Occipital lobe (tissue), 2 donors: ENCODE data around the gene CARD9. TPM values are rescaled to one million over a fixed set of nuclear protein-coding genes. Genes with fewer than 3 reads are reported as not detected.

Experiments
- DNase-seq: peaks from one replicate; lab custom pipeline; 2025; lab: John Stamatoyannopoulos, UW
- total RNA-seq: library from RNA; depleted of rRNA; stranded (reverse); fragments of >200 nt; gene quantifications from one replicate; pipeline ENCODE4 v1.2.3, GENCODE V29; 2014

The CARD9 gene
- total RNA-seq, 1 donor from 2014 or later: 0.47 TPM

DNA sequence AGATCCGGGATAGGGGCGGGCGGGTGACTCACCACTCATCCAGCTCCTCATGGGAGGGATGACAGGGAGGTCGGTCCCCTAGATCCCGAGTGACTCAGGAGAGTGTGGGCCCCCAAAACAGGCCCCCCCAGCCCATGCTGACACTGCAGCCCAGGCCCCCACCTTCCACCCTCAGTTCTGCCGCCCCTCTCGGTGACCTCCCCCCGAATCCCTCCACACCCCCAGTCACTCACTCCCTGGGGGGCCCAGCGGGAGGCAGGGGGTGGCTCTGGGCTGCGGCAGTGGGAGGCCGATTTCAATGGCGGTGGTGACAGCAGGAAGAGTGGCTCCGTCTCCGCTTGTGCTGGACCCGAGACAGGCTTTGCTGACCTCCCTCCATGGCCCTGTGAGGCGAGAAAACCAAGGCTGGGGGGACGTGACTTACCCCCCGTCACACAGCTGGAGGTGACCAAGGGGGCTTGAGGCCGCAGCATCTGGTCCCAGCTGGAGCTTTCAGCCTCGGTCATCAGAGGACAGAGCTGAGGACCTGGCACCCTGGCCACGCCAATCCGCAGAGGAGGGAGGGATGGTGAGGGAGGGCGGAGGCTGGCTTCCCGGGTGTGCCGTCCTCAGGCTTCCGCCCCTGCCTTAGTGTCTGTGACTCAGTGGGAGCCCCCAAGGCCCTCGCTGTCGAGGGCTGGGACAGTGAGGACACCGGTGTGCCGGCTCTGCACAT lies 37.2 kb downstream of the CARD9 start:
- DNase-seq: no peak

GRCh38 chr9:136335296-136336155 lies 37.9 kb downstream of the CARD9 start:
- no peak for DNase-seq

GRCh38 chr9:136334541-136334940 lies 38.9 kb downstream of the CARD9 start:
- no peak for DNase-seq

GRCh38 chr9:136333486-136333885 lies 40.0 kb downstream of the CARD9 start:
- no peak for DNase-seq

DNA sequence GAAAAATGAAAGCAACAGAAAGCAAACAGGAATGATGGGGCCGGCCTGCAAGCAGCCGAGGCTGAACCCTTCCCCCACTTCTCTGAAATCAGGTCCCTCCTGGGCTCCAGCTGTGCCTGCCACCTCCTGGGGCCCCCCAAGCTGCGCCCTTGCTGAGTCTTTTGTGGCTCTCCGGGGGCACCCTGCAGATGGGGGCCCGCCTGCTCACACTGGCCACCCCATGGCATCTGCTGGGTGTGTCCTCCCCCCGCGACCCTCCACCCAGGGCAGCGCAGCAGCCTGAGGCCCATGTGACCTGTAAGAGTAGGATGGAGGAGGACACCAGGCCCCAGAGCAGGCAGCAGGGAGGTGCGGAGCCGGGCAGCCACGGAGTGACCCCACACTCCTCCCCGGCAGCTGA lies 40.4 kb downstream of the CARD9 start:
- DNase-seq: no peak

DNA sequence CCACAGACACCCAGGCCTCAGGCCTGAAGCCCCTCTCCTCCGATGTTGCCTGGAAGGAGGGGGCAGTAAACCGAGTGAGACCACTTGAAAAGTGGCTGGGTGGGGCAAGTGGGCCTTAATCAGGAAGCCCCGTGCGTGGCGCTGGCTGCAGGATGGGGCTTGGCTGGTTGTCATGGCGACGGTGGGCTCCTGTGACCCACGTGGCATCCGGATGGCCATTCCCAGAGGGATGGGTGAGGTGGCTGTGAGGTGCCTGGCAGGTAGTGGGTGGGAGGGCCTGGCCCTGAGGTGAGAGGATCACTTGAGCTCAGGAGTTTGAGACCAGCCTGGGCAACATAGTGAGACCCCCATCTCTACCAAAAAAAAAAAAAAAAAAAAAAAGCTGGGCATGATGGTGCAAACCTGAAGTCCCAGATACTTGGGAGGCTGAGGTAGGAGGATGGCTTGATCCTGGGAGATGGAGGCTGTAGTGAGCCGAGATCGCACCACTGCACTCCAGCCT lies 40.9 kb downstream of the CARD9 start:
- no peak for DNase-seq

GRCh38 chr9:136331556-136332481 lies 41.6 kb downstream of the CARD9 start:
- DNase-seq: no peak

- DNase-seq: no peak
Measured at GRCh38 chr9:136331030-136331429, 42.4 kb downstream of the CARD9 start.

DNA sequence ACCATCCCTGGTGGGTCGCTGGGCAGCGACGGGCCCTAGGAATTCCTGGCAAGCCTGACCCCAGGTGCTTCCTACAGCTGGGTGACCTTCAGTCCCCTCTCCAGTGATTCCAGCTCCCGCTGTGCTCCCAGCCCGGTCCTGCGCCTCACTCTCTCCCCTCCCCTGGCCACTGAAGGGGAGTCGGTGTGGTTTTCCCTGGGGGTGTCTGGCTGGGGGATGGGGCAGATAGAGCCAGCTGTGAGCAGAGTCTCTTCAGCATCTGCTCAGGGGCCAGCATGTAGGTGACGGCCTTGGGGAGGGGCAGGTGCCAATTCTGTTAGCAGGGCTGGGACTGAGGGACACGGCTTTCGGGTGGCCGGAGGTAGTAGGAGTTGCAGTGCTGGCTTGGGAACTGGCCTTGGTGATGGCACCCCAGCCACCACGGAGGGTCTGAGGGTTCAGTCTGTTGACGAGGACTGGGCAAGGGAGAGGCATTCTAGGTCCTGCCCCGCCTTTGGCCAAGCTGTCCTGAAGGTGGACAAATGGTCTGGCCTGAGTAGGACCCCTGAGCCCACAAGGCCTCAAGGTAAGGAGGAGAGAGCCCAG lies 43.0 kb downstream of the CARD9 start:
- DNase-seq: no peak

DNA sequence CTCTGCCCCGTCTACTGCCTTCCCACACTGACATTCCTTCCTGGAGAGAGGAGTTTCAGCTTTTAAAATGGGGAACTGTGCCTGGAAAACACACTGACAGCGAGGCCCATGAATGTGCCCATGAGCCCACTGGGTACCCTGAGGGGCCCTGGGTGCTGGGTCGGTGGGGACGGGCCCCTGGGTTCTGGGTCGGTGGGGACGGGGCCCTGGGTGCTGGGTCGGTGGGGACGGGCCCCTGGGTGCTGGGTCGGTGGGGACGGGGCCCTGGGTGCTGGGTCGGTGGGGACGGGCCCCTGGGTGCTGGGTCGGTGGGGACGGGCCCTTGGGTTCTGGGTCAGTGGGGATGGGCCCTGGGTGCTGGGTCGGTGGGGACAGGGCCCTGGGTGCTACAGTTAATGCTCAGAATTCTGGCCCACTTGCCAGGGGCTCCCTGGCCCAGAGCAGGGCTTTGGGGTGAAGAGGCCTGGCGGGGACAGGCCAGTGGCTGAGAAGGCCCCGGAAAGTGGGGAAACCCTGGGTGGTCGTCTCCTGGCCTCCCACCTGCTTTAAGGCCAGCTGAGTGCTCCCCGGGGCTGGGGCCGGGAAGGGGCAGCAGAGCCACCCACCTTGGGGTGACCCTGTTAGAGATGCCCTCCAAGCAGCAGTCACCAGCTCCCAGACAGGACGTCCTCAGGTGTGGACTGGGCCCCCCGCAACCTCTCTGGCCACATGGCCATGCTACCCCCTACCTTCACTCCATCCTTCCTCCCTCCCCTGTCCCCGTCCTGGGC lies 43.6 kb downstream of the CARD9 start:
- DNase-seq: no peak

GRCh38 chr9:136329211-136329627 lies 44.2 kb downstream of the CARD9 start:
- DNase-seq: no peak

DNA sequence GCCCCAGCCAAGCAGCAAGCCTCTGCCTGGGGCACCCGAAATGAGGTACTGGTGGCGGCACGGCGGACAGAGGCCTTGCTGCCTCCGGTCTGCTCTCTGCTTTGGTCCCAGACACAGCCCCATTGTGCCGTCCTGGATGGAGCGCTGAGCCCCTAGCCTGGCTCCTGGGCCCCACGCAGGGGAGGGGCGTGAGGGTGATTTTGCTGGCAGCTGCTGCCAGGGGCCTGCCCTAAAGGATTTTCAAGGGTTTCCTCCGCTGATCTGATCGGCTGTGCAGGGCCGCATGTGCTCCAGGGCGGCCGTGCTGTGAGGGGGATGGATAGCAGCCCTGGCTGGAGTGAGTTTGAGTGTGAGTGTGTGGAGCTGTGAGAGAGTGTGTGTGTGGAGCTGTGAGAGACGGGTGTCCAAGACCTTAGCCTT lies 44.8 kb downstream of the CARD9 start:
- DNase-seq: no peak

DNA sequence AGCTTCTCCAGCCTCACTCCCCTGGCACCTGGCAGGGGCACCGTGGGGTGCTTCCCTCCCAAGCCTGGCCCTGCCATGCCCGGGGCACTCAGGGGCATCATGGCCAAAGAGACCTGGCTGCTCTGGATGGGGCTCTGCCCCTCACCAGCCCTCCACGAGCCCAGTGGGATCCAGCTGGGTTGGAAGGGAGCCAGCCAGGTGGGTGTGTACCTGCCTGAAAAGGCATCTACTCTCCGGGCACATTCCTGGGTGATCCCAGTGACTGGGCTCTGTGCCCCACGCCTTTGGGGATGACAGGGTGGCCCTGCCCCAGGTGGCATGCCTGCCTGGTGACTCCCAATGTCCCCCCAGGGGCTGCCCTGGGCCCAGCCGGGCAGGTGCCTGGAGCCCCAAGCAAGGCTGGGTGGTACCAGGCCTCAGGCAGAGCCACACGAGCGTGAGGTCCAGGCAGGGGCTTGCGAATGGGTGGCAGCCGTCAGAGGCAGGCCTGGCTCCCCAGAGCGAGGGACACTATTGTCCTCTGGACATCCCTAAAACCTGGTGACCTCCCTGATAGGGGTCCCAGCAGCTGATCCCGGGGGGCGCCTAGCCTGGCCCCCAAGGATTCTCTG lies 45.4 kb downstream of the CARD9 start:
- DNase-seq: no peak

DNA sequence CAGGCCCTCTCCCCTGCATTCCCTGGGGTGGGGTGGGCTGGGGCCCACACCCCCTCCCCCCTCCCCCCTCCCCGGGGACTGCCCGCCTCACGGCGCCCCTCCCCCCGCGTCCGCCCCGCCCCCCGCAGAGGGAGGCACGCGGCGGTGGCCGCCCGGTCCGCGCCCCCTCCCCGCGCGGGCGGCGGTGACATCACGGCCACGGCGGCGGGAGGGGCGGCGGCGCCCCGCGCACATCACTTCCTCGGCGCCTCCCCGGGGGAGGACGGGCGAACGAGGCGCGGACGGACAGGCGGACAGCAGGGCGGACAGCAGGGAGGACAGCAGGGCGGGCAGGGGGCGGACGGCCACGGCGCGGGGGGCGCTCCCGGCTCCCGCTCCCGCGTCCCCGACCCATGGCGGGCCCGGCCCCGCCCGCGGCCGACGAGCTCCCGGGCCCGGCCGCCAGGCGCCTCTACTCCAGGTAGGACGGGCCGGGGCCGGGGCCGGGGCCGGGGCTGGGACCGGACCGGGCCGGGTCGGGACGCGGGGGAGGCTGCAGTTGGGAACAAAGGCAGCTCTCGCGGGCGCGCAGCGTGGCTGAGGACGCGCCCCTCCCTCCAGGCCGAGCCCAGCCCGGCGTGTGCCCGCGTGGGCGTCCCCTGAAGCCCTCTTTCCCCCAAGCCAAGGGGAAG lies 46.0 kb downstream of the CARD9 start, which contains the start of gene GPSM1:
Gene GPSM1, plus strand, starts transcription at position 236 of the 671 bp plus-strand sequence. Its CDS starts 157 bp downstream, at position 393.
- DNase-seq: no peak

DNA sequence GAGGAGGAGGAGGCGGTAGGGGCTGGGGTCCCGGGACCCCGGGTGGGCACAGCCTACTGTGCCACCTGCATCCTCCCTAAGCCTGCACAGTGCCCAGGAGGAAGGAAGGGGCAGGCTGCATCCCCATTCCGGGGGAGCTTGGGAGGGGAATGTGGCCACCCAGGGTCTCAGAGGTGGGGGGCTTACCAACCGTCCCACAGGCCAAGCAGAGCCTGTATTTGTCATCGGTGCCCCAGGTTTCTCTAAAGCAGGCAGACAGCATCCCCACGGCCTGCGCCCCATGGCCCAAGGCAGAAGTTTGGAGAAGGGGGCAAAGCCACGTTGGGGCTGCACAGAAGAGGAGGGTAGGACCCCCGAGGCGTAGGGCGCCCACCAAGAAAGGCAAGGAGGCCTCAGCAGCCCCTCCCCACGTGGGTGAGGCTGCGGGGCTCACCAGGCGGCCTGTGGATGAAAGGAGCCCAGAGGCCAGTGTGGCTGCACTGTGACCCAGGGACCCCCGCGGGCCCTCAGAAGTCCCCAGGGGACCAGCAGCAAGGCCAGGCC lies 46.6 kb downstream of the CARD9 start:
- no peak for DNase-seq

GRCh38 chr9:136326061-136326760 lies 47.3 kb downstream of the CARD9 start:
- no peak for DNase-seq

GRCh38 chr9:136325358-136325757 lies 48.1 kb downstream of the CARD9 start:
- no peak for DNase-seq
